ENCODE results near the gene THSD4.

THSD4 gene

GRCh38 chr15:71114066-71114680, 1.1 kb upstream of the THSD4 start:
- Histone ChIP-seq H3K27me3 (replicated peaks in 2 of 5; ENCODE audit: control insufficient read depth in 4 of 5, insufficient read depth in 5 of 5, low read length in 4 of 5) (peaks cover 5 to 56% (median 20%) of the 10 kb centered on the region in 5 experiments), H3K9me3 (ENCODE audit: control extremely low read depth in 1 of 5, control insufficient read depth in 4 of 5, insufficient read depth in 2 of 5, low read depth in 1 of 5, low read length in 4 of 5) (no peaks in the 10 kb centered on the region), H3K4me1 (ENCODE audit: control extremely low read depth in 1 of 4, control insufficient read depth in 4 of 4, insufficient read depth in 4 of 4, low read length in 3 of 4) (peaks cover 0 to 13% (median 10%) of the 10 kb centered on the region in 4 experiments), H3K27ac (ENCODE audit: insufficient read depth in 1 of 2, low read depth in 1 of 2, low read length in 2 of 2, poor library complexity in 1 of 2, severe bottlenecking in 2 of 2) (no peak overlapping the region), H3K36me3 (ENCODE audit: control insufficient read depth in 4 of 4, insufficient read depth in 4 of 4, low read length in 3 of 4) (no peaks in the 10 kb centered on the region), H3K4me3 (ENCODE audit: control insufficient read depth in 1 of 7, extremely low read depth in 1 of 7, insufficient read depth in 4 of 7, low read depth in 2 of 7, low read length in 6 of 7) (no peak overlapping the region)
- CTCF ChIA-PET = no interaction called here
- 78% methylated on average over 7 of the region's 11 CpGs for WGBS (ENCODE audit: insufficient coverage)
- POLR2A ChIA-PET = interaction anchor here (0.5 kb wide), 1 partner anchor 333 kb away, joined by 3 read pairs; no protein-coding TSS in a partner anchor
- no peak for DNase-seq

GRCh38 chr15:71115567-71116351, 488 bp downstream of the THSD4 start:
- H3K27me3 ChIP-seq (replicated peaks in 2 of 5; ENCODE audit: control insufficient read depth in 4 of 5, insufficient read depth in 5 of 5, low read length in 4 of 5) = peaks cover 5 to 63% (median 19%) of the 10 kb centered on the region in 5 experiments
- CTCF ChIA-PET = interaction anchor here (1.0 kb wide), 1 partner anchor 9 kb away, joined by 3 read pairs; no protein-coding TSS in a partner anchor
- no peaks in the 10 kb centered on the region for H3K36me3 ChIP-seq (ENCODE audit: control insufficient read depth in 4 of 4, insufficient read depth in 4 of 4, low read length in 3 of 4)
- POLR2A ChIA-PET = no interaction called here
- H3K9me3 ChIP-seq (ENCODE audit: control extremely low read depth in 1 of 5, control insufficient read depth in 4 of 5, insufficient read depth in 2 of 5, low read depth in 1 of 5, low read length in 4 of 5) = no peaks in the 10 kb centered on the region
- peak overlapping the region; percentile 25 to 68 (median 53) for H3K4me3 ChIP-seq (ENCODE audit: control insufficient read depth in 1 of 7, extremely low read depth in 1 of 7, insufficient read depth in 4 of 7, low read depth in 2 of 7, low read length in 6 of 7)
- under 1% methylated on average over 87 of the region's 93 CpGs for WGBS (ENCODE audit: insufficient coverage)
- H3K4me1 ChIP-seq (ENCODE audit: control extremely low read depth in 1 of 4, control insufficient read depth in 4 of 4, insufficient read depth in 4 of 4, low read length in 3 of 4) = peaks cover 0 to 13% (median 10%) of the 10 kb centered on the region in 4 experiments
- peak; percentile 17 to 60 (median 49) for DNase-seq
- H3K27ac ChIP-seq (ENCODE audit: insufficient read depth in 1 of 2, low read depth in 1 of 2, low read length in 2 of 2, poor library complexity in 1 of 2, severe bottlenecking in 2 of 2) = no peak overlapping the region

GRCh38 chr15:71116366-71116765, 1.1 kb downstream of the THSD4 start:
- POLR2A ChIA-PET = no interaction called here
- peaks cover 0 to 13% (median 10%) of the 10 kb centered on the region in 4 experiments for H3K4me1 ChIP-seq (ENCODE audit: control extremely low read depth in 1 of 4, control insufficient read depth in 4 of 4, insufficient read depth in 4 of 4, low read length in 3 of 4)
- no peaks in the 10 kb centered on the region for H3K9me3 ChIP-seq (ENCODE audit: control extremely low read depth in 1 of 5, control insufficient read depth in 4 of 5, insufficient read depth in 2 of 5, low read depth in 1 of 5, low read length in 4 of 5)
- no peak for DNase-seq
- H3K27ac ChIP-seq (ENCODE audit: insufficient read depth in 1 of 2, low read depth in 1 of 2, low read length in 2 of 2, poor library complexity in 1 of 2, severe bottlenecking in 2 of 2) = no peak overlapping the region
- H3K27me3 ChIP-seq (replicated peaks in 2 of 5; ENCODE audit: control insufficient read depth in 4 of 5, insufficient read depth in 5 of 5, low read length in 4 of 5) = peaks cover 5 to 63% (median 19%) of the 10 kb centered on the region in 5 experiments
- no peaks in the 10 kb centered on the region for H3K36me3 ChIP-seq (ENCODE audit: control insufficient read depth in 4 of 4, insufficient read depth in 4 of 4, low read length in 3 of 4)
- whole genome bisulfite sequencing (ENCODE audit: insufficient coverage) = 9% methylated on average over 6 of the region's 13 CpGs
- CTCF ChIA-PET = no interaction called here
- peak overlapping the region in 3 of 7 experiments; percentile 48 to 68 (median 56) for H3K4me3 ChIP-seq (ENCODE audit: control insufficient read depth in 1 of 7, extremely low read depth in 1 of 7, insufficient read depth in 4 of 7, low read depth in 2 of 7, low read length in 6 of 7)

DNA sequence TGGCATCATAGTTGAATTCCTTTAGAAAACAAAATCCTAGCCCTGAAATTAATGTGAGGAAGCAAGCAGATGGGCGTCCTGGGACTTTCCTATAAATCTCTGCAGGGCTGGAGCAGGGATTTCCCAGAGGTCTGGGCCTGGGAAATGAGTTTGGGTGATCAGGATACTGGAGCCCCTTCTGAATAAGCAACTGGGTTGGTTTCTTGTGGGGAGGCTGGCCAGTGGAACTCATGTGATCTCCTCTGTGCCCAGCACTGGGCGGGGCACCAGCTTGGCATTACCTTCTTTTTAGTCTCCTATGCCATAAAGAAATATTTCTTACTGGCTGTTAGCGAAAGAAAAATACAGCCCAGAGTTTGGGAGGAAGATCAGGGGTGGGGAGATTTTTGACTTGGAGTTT, 1.7 kb downstream of the THSD4 start:
- H3K9me3 ChIP-seq (ENCODE audit: control extremely low read depth in 1 of 5, control insufficient read depth in 4 of 5, insufficient read depth in 2 of 5, low read depth in 1 of 5, low read length in 4 of 5) = no peaks in the 10 kb centered on the region
- POLR2A ChIA-PET = no interaction called here
- DNase-seq = no peak
- H3K27ac ChIP-seq (ENCODE audit: insufficient read depth in 1 of 2, low read depth in 1 of 2, low read length in 2 of 2, poor library complexity in 1 of 2, severe bottlenecking in 2 of 2) = no peak overlapping the region
- H3K4me3 ChIP-seq (ENCODE audit: control insufficient read depth in 1 of 7, extremely low read depth in 1 of 7, insufficient read depth in 4 of 7, low read depth in 2 of 7, low read length in 6 of 7) = no peak overlapping the region
- 78% methylated on average over 1 of the region's 3 CpGs for WGBS (ENCODE audit: insufficient coverage)
- H3K36me3 ChIP-seq (ENCODE audit: control insufficient read depth in 4 of 4, insufficient read depth in 4 of 4, low read length in 3 of 4) = no peaks in the 10 kb centered on the region
- peaks cover 5 to 60% (median 18%) of the 10 kb centered on the region in 5 experiments for H3K27me3 ChIP-seq (replicated peaks in 2 of 5; ENCODE audit: control insufficient read depth in 4 of 5, insufficient read depth in 5 of 5, low read length in 4 of 5)
- CTCF ChIA-PET = no interaction called here
- H3K4me1 ChIP-seq (ENCODE audit: control extremely low read depth in 1 of 4, control insufficient read depth in 4 of 4, insufficient read depth in 4 of 4, low read length in 3 of 4) = peaks cover 0 to 13% (median 10%) of the 10 kb centered on the region in 4 experiments

DNA sequence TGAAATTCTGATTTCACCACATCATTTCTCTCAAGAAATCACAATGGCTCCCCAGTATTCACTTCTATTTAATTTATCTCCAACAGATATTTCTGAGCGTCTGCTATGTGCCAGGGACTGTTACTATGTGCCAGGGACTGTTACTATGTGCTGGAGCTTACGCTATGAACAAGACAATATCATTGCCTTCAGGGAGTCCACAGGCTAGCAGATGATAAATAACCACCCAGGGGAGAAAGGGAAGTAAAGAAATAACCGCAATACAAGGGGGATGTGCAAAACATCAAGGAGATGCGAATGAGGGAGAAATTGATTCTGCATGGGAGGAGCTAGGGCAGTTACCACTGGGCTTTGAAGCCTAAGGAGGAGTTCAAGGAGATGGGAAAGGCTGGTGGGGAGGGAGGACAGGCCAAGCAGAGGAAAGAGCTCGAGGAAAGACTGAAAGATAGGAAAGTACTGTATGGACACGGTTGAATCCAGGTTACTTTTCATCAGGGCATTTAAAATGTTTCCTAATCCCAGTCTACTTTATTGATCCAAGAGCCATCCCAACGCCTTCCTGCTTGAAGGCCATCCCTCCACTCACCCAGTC, 2.5 kb downstream of the THSD4 start:
- H3K27ac ChIP-seq (ENCODE audit: insufficient read depth in 1 of 2, low read depth in 1 of 2, low read length in 2 of 2, poor library complexity in 1 of 2, severe bottlenecking in 2 of 2) = no peak overlapping the region
- ChIA-PET CTCF (no interaction called here), POLR2A (no interaction called here)
- 53% methylated on average over 6 of the region's 7 CpGs for WGBS (ENCODE audit: insufficient coverage)
- H3K27me3 ChIP-seq (replicated peaks in 2 of 5; ENCODE audit: control insufficient read depth in 4 of 5, insufficient read depth in 5 of 5, low read length in 4 of 5) = peaks cover 5 to 60% (median 20%) of the 10 kb centered on the region in 5 experiments
- peak in 2 of 3 donors; percentile 41 to 50 for DNase-seq
- H3K9me3 ChIP-seq (ENCODE audit: control extremely low read depth in 1 of 5, control insufficient read depth in 4 of 5, insufficient read depth in 2 of 5, low read depth in 1 of 5, low read length in 4 of 5) = no peaks in the 10 kb centered on the region
- peaks cover 0 to 13% (median 10%) of the 10 kb centered on the region in 4 experiments for H3K4me1 ChIP-seq (ENCODE audit: control extremely low read depth in 1 of 4, control insufficient read depth in 4 of 4, insufficient read depth in 4 of 4, low read length in 3 of 4)
- H3K36me3 ChIP-seq (ENCODE audit: control insufficient read depth in 4 of 4, insufficient read depth in 4 of 4, low read length in 3 of 4) = no peaks in the 10 kb centered on the region
- H3K4me3 ChIP-seq (ENCODE audit: control insufficient read depth in 1 of 7, extremely low read depth in 1 of 7, insufficient read depth in 4 of 7, low read depth in 2 of 7, low read length in 6 of 7) = no peak overlapping the region

GRCh38 chr15:71118345-71118744, 3.1 kb downstream of the THSD4 start:
- DNase-seq = no peak
- Histone ChIP-seq H3K27ac (ENCODE audit: insufficient read depth in 1 of 2, low read depth in 1 of 2, low read length in 2 of 2, poor library complexity in 1 of 2, severe bottlenecking in 2 of 2) (no peak overlapping the region), H3K36me3 (ENCODE audit: control insufficient read depth in 4 of 4, insufficient read depth in 4 of 4, low read length in 3 of 4) (no peaks in the 10 kb centered on the region), H3K4me3 (ENCODE audit: control insufficient read depth in 1 of 7, extremely low read depth in 1 of 7, insufficient read depth in 4 of 7, low read depth in 2 of 7, low read length in 6 of 7) (no peak overlapping the region), H3K27me3 (replicated peaks in 2 of 5; ENCODE audit: control insufficient read depth in 4 of 5, insufficient read depth in 5 of 5, low read length in 4 of 5) (peaks cover 5 to 61% (median 21%) of the 10 kb centered on the region in 5 experiments), H3K4me1 (ENCODE audit: control extremely low read depth in 1 of 4, control insufficient read depth in 4 of 4, insufficient read depth in 4 of 4, low read length in 3 of 4) (peaks cover 0 to 13% (median 10%) of the 10 kb centered on the region in 4 experiments), H3K9me3 (ENCODE audit: control extremely low read depth in 1 of 5, control insufficient read depth in 4 of 5, insufficient read depth in 2 of 5, low read depth in 1 of 5, low read length in 4 of 5) (no peaks in the 10 kb centered on the region)
- ChIA-PET CTCF (no interaction called here), POLR2A (no interaction called here)
- WGBS (ENCODE audit: insufficient coverage) = 97% methylated on average over 4 of the region's 5 CpGs
